ENCODE results near the gene LAIR2. TPM values are rescaled to one million over a fixed set of nuclear protein-coding genes. Genes with fewer than 3 reads are reported as not detected.
"Not testable (repeated sequence)": the region's sequence is repeated elsewhere in the genome, so short reads cannot be mapped to it uniquely, and the experiment has no call there.

Gene LAIR2
- total RNA-seq, 1 donor from 2014 or later = not detected

- no peak for DNase-seq (ENCODE audit: low spot score)
Measured at GRCh38 chr19:54493967-54494585, 8.6 kb upstream of the LAIR2 start.

- not testable (repeated sequence) for DNase-seq (ENCODE audit: low spot score)
Measured at GRCh38 chr19:54495284-54495683, 7.3 kb upstream of the LAIR2 start.

DNA sequence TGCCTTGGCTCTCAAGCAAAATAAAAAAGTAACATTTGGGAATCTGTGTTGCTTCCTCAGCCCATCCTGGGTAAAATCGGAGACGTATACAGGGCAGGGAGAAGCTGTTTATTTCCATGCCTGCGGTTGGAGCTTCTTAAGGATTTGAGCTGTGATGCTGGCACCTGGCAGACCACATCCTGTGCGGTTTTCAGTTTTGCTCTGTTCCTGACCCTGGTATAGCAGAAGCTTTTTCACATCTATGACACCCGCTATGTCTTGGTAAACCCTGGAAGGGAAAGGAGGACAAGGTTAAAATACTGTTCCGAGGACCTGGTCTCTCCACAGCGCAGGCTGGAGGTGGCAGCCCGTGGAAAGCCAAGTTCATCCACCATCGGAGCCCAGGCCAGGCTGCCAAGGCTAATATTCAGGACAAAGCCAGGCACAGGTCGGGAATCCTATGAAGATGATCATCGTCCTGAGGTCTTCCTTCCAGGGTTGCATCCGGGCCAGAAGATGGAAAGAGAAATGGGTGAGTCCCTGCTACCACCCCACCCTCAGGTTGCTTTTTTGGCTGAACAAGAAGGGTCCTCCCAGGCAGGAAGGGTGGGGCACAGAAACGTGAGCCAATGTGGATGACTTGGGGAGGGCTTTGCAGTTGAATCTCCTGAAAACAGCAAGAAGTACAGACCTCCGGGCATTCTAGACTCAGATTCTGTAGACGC, 4.7 kb upstream of the LAIR2 start:
- DNase-seq (ENCODE audit: low spot score) = not testable (repeated sequence)

GRCh38 chr19:54498451-54498772, 4.2 kb upstream of the LAIR2 start:
- DNase-seq (ENCODE audit: low spot score) = not testable (repeated sequence)

DNA sequence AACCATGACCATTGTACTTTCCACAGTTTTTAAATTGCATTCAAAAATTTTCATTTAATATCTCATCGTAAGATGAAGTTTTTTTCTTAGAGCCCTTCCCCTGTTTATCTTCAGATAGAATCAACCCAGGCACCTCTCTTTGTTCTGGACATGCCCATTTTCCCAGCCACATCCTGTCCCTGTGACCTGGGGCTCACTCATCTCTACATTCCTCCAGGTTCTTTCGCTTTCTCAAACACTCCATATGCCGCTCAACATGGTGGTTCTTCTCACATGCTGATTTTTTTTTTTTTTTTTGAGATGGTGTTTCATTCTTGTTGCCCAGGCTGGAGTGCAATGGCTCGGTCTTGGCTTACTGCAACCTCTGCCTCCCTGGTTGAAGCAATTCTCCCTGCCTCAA, 2.9 kb downstream of the LAIR2 start:
- DNase-seq (ENCODE audit: low spot score) = not testable (repeated sequence)

DNA sequence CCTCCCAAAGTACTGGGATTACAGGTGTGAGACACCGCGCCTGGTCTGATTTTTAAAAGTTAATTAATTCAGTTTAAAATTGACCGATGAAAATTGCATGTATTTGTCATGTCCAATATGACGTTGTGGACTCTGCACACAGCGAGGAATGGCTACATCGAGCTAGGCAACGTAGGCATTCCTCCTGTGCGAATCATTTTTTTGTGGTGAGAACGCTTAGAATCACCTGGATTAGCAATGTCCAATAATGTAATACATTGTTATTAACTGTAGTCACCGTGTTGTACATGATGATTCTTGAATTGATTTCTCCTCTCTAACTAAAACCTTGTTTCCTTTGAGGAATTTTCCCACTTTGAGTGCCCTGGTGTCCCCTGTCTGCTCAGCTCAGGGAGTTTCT, 3.4 kb downstream of the LAIR2 start:
- DNase-seq (ENCODE audit: low spot score) = no peak

GRCh38 chr19:54507038-54507717, 4.5 kb downstream of the LAIR2 start:
- not testable (repeated sequence) for DNase-seq (ENCODE audit: low spot score)

DNA sequence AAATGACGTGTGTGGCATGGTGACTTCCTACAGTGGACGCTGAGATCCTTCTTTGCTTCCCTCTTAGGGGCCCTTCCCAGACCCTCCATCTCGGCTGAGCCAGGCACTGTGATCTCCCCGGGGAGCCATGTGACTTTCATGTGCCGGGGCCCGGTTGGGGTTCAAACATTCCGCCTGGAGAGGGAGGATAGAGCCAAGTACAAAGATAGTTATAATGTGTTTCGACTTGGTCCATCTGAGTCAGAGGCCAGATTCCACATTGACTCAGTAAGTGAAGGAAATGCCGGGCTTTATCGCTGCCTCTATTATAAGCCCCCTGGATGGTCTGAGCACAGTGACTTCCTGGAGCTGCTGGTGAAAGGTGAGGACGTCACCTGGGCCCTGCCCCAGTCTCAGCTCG, 5.2 kb downstream of the LAIR2 start:
- DNase-seq (ENCODE audit: low spot score) = no peak

GRCh38 chr19:54508487-54508886, 5.9 kb downstream of the LAIR2 start:
- not testable (repeated sequence) for DNase-seq (ENCODE audit: low spot score)

- not testable (repeated sequence) for DNase-seq (ENCODE audit: low spot score)
Measured at GRCh38 chr19:54509200-54509940, 6.7 kb downstream of the LAIR2 start.

DNA sequence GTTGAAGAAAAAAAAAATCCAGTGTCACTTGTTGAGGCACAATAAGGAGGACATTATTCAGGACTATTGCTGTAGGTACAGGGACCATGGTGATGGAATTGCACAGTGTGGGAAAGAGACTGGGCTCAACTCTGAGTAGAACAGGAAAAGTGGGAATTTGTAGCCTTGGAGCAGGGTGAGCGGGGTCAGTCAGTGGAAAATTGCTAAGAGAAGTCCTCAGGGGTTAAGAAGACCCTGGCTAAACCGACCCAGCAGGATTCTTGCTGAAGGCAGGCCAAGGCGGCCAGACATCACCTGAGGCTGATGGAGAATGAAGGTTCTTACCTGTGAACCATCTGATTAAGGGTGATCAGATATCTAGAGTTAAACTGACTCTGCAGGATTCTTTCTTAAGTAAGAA, 12.5 kb downstream of the LAIR2 start:
- no peak for DNase-seq (ENCODE audit: low spot score)

DNA sequence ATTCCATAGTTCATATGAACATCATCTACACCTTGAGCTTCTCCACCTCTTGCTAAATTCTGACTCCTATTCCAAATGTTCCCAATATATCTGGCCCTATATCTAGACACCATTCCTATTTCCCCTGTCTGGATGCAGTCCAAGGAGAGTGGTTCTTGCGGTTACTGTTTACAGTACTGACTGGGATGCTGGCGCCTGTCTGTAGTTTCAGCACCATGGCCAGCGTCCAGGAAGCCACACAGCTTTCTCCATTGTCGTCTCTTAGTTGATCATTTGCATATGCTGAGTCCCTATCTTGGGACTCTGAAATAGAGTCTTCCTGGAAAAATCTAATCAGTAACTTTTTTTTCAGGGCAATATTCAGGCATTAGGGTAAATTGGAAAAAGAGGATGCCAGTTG, 14.9 kb downstream of the LAIR2 start:
- no peak for DNase-seq (ENCODE audit: low spot score)

DNA sequence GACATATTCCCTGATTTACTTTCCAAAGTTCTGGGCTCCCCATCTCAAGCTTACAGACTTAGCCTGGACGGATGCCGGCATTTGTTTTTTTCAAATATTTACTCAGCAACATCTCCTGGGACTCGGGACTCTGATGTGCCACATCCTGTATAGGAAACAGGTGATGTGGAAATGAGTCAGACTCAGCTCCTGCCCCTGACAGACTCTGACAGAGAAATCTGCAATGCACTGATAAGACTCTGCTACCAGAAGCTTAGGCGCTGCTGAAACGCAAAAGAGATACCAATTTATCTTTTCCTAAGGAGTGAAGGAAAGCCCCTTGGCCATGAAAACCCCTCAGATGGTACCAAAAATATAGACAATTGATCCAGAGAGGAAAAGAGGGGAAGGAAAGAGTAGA, 16.2 kb downstream of the LAIR2 start:
- DNase-seq (ENCODE audit: low spot score) = no peak

DNA sequence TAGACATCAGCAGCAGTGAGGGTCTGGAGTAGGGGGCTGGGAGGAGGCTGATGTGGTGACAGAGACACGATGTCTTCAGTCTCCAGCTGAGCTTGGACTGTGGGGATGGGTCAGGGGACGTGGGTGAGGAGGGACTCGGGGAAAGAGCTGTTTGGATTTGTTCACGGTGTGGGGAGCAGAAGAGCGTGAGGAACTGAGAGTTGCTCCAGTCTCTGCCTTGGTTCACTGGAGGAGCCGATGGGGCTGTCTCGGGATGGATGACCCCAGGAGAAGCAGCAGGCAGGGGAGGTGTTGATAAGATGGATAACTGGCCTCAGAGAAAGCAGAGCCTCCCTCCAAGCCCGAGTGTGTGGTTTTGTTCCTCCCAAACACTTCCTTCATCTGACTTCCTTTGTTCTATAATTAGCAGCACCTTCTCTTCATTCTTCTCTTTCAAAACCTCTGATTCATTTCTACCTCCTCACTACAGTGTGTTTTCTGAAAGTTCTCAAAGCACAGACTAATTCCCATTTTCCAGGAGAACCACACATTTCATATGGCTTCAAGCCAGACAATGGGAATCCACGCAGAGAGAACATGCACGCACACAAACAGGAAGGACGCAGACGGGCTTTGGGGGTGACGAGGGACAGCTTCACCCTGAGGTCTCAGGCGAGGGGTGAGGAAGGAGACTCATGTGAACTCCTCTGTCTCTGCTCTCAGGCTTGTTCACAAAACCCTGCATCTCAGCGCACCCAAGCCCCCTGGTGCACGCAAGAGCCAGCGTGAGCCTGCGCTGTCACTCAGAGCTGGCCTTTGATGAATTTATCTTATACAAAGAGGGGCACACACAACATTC, 18.6 kb downstream of the LAIR2 start:
- no peak for DNase-seq (ENCODE audit: low spot score)

DNA sequence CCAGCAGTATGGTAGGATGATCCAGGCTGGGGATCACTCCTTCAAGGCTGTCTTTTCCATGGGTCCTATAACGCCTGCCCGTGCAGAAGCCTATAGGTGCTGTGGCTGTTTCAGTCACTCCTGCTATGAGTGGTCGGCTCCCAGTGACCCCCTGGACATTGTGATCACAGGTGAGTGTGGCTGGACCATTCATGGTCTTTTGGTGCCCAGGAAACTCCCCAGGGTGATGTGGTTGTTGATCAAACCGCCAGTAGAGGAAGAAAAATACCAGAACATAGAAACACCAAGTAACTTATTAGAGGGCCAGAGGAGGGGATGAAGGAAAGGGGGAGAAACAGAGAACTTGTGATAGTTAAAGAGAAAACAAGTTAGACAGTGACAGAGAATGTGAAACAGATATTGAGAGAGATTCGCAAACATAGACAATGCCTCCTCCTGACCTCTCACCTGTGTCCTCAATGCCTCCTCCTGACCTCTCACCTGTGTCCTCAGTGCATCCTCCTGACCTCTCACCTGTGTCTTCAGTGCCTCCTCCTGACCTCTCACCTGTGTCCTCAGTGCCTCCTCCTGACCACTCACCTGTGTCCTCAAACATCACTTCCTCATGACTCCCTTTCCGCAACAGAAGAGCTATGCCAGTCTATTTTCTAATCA, 19.4 kb downstream of the LAIR2 start:
- DNase-seq (ENCODE audit: low spot score) = no peak

DNA sequence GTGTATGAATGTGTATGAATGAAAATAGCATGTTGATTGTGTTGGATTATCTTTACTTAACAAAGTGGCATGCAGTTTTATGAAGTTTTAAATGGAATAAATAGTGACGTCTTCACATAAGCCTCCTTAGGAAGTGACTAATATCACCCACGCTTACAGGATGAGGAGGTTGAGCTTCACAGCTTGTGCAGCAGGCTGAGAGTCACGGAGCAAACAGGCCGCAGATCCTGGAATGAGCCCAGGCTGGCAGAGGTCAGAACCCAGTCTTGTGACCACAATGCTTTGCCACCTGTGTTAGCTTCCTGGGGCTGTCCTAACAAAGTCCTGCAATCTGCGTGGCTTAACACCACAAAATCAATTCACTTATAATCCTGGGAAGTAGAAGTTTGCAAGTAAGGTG, 20.8 kb downstream of the LAIR2 start:
- no peak for DNase-seq (ENCODE audit: low spot score)

DNA sequence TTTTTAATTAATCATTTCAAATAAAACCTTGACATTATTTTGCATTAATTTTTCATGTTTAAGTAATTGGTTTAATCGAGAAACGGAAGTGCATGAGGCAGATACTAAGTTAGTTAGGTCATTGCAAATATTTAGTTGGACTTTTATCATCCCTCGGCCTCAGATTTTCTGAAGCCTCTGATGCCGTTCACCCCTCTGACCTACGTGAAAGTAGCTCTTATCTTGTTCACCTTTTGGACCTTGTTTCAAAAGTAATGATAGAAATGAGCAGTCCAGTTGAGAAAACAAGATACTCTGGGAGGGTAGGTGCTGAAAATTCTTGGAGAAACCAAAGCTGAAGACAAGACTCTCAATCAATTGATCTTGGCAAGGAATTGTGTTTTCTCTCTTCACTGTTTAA, 23.0 kb downstream of the LAIR2 start:
- DNase-seq (ENCODE audit: low spot score) = no peak

GRCh38 chr19:54526972-54527371, 24.3 kb downstream of the LAIR2 start:
- DNase-seq (ENCODE audit: low spot score) = no peak

GRCh38 chr19:54530866-54531265, 28.2 kb downstream of the LAIR2 start:
- DNase-seq (ENCODE audit: low spot score) = no peak

DNA sequence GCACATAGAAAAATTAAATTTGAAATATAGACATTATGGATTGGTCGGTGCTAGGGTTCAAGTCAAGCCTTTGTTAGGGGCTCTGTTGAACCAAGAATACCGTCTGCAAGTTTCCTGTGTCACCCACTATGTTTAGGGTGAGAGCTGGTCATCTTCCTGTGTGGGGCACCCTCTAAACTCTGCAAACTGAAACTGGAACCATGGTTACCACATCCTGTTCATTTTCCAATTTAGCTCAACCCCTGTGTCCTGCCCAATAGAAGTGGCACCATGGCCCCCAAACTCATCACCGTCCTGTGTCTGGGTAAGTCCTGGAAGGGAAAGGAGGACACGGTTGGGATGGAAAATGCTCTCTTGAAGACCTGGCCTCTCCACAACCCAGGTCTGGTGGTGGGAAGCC, 29.9 kb downstream of the LAIR2 start:
- no peak for DNase-seq (ENCODE audit: low spot score)

DNA sequence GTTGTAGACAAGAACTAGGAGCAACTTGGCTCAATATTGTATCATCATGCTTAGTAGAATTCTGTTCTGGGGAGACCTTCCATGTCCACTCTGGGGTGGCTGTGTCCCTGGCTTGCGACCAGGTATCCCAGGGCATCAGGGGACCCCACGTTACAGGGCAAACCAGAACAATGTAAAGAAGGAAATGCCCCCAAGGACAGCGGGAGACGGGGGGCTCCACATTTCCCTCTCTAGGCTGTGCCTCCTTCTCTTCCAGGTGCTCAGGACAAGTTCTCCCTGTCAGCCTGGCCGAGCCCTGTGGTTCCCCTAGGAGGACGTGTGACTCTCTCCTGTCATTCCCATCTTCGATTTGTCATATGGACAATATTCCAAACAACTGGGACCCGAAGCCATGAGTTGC, 30.8 kb downstream of the LAIR2 start:
- DNase-seq (ENCODE audit: low spot score) = no peak
